HG02623 (cell line): Measurements from ENCODE around the gene TMEM208.

ENCODE experiments used
- ATAC-seq: cut with Tn5 transposase; IDR thresholded peaks from one replicate; pipeline ENCODE4 v1.9.1; 2021; ENCODE audit warnings: moderate library complexity; ENCODE audit not compliant: unreplicated experiment

The TMEM208 gene

GRCh38 chr16:67191411-67191994 lies 35.4 kb upstream of the TMEM208 start:
- no peak for ATAC-seq

GRCh38 chr16:67191995-67192681 lies 34.8 kb upstream of the TMEM208 start, which contains the start of gene E2F4:
Gene E2F4 (plus strand): TSS chr16:67192155. CDS start chr16:67192228, 73 bp downstream.
- ATAC-seq, result peak; percentile 80

GRCh38 chr16:67192781-67193361 lies 34.1 kb upstream of the TMEM208 start:
- ATAC-seq, result no peak

GRCh38 chr16:67193536-67193935 lies 33.4 kb upstream of the TMEM208 start:
- ATAC-seq, result no peak

- ATAC-seq, result no peak
Observed at GRCh38 chr16:67194260-67194659, 32.7 kb upstream of the TMEM208 start.

GRCh38 chr16:67195676-67196075 lies 31.3 kb upstream of the TMEM208 start:
- ATAC-seq, result no peak

- ATAC-seq, result no peak
Observed at GRCh38 chr16:67196881-67197280, 30.0 kb upstream of the TMEM208 start.

- no peak for ATAC-seq
Observed at GRCh38 chr16:67197704-67198103, 29.2 kb upstream of the TMEM208 start.

GRCh38 chr16:67198238-67198734 lies 28.6 kb upstream of the TMEM208 start:
- no peak for ATAC-seq

GRCh38 chr16:67199011-67199807 lies 27.7 kb upstream of the TMEM208 start, which contains the start of gene ELMO3:
Gene ELMO3 (plus strand): TSS chr16:67199131. CDS start chr16:67199327, 196 bp downstream.
- ATAC-seq, result no peak

GRCh38 chr16:67199808-67200198 lies 27.1 kb upstream of the TMEM208 start:
- no peak for ATAC-seq

- ATAC-seq, result no peak
Observed at GRCh38 chr16:67200491-67200890, 26.4 kb upstream of the TMEM208 start.

GRCh38 chr16:67201411-67202345 lies 25.3 kb upstream of the TMEM208 start:
- no peak for ATAC-seq

- no peak for ATAC-seq
Observed at GRCh38 chr16:67202426-67202825, 24.5 kb upstream of the TMEM208 start.

- no peak for ATAC-seq
Observed at GRCh38 chr16:67202956-67203493, 23.9 kb upstream of the TMEM208 start.

- no peak for ATAC-seq
Observed at GRCh38 chr16:67204076-67204475, 22.9 kb upstream of the TMEM208 start.

- no peak for ATAC-seq
Observed at GRCh38 chr16:67206129-67206837, 20.6 kb upstream of the TMEM208 start.

- ATAC-seq, result no peak
Observed at GRCh38 chr16:67206838-67207248, 20.1 kb upstream of the TMEM208 start.
